Activated CD4-positive, alpha-beta T cell treated with anti-CD3 and anti-CD28 coated beads, Interleukin-2, Interleukin-6, amounts not matched to agents 100 ng/mL and 50 ng/mL, durations not matched to agents 16 hours and 8 hours (primary cell): ENCODE results near the gene RUNX2.

ENCODE experiments used
- DNase-seq: peaks from one replicate; pipeline ENCODE4 v3.0.0-alpha.2; 2020

Gene RUNX2

DNA sequence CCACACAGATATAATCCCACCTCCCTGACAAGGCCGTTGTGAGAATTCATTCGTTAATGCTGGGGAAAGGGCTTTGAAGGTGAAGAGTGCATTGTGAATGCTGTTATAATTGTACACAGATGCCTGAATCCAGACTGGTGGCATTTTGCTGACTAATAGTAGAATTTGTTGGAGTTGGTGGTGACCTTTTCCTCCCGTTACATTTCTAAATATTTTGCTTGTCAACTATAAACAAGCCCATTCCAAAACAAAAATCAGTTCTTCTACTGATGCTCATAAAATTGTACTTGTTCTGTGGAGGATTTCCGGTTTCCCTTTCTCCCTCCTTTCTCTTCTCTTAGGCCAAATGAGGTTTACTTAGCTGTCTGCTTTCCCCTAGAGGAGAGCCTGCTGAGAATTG is 302.7 kb downstream of the RUNX2 start:
- DNase-seq = no peak

DNA sequence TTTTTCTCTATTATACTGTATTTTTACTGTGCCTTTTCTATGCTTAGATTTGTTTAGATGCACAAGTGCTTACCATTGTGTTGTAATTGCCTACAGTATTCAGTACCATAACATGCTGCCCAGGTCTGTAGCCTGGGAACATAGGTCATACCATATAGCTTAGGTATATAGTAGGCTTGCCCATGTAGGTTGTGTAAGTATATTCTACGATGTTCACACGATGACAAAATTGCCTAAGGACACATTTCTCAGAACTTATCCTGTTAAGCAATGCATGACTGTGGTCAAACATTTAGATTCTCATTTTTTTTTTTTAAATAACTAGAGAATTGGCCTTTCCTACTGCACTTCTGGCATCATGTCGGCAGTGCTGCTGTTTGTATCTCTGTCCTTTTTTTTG is 303.3 kb downstream of the RUNX2 start:
- DNase-seq = no peak

DNA sequence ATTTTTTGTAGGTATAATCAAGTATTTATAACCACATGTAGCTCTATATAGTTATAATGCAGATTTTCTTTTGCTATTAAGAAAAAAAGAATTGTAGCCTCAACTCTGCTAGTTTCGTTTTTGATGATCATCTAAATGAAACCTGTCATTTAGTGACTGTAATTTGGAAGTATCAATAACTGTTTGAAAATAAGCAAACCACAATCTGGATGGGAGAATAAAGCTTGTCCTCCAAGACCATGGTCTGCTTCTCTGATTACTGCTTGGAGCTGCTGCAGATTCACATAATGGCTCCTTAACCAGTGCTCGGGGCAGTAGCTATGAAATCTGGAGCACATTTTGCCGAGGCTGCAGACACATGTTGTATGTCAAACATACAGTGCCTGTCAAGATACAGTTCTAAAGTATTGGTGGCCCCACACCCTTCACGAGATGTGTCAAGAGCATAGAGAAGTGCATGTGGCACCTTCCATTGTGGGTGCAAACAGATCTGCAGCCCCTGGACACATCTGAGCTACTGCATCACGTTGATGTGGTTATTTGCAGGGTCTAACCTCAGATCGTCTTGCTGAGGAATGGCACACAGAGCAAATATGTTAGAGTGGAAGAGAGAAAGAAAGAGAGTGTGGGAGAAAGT is 305.3 kb downstream of the RUNX2 start:
- peak; percentile 43 for DNase-seq

DNA sequence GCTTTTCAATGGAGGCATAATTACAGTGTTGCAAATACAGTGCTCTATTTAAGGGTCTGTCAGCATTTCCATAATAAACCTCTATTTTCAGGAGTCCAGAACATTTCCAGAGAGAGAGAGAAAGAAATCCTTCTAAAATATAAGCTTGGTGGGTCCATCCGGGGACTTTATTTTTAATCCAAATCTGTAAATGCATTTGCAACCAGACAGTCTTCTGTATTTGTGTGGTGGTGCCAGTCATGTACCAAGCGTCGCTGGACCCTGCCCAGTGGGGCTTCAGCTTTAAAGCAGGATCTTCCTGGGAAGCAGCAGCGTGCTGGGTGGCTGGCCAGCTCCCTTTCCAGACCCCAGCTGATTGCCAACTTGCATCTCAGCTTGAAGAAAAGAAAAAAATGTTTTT is 306.1 kb downstream of the RUNX2 start:
- no peak for DNase-seq

DNA sequence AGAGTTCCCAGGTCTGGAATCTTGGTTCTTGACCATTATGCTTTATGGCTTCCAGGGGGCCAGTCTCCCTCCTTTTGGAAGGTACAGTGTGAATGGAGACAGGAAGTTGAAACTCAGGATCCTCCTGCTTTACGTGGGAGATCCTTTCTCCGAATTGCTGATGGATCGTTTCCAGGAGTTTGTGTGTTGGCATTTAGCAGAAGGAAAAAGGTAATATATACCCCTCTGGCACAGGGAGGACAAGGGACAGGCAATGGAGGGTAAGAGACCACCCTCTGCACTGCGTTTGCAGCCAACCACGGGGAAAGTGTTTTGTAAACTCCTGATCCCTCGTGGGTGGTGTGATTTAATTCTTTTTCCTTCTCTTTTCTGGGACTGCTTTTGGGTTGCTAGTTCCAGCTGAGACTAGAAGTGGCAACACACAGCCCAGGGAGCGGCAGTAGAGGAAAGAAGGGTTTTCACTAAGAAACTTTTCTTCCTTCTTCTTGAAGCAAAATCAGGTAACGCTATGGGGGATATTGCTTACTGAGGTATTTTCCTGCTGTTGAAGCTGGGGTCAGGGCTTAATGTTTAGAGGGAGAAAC is 307.2 kb downstream of the RUNX2 start:
- DNase-seq = no peak

DNA sequence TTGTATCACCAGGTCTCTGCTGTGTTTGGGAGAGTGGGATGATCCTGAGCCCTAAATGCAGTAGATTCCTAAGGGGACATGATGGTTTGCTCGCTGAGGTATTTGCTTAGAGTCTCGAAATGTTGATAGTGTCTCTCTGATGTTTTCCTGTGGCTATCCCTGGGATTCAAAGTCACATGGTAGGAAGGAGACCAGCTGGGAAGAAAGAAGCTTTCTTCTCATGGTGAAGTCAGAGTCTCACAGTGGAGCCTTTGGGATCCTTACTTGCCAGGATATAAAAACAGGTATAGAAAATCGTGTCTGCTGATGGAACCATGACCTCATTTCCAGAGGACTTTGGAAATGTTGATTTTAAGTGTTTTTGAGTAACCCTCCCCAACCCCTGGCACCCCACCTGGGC is 308.9 kb downstream of the RUNX2 start:
- no peak for DNase-seq

DNA sequence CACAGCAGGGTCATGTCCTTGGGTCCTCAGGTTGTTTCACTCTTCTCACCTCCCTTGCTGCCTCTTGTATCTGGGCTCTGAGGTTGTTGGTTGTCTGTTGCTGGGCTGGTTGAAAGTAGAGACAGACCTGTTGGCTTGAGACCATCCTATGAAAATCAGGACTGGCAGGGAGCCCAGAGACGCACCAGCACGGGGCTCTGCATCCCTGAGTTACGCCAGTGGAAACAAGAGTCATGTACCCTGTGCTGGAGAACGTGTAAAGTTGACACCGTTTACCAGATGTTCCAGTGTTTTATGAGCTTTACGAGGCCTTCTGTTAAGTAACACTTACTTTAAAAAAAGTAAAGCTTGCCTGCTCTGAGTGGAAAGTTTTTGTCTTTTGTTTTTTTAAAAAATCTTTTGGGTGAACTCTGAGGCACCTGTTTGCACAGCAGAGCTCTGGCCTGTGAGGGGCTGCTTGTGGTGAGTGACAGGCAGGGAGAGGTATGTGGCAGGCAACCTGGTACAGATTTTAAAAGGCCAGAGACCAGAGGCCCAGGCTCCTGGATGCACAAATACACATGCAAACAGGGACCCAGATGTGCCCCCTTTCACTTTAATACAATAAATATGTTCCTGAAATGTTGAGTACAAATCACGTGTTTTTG is 309.6 kb downstream of the RUNX2 start:
- no peak for DNase-seq

DNA sequence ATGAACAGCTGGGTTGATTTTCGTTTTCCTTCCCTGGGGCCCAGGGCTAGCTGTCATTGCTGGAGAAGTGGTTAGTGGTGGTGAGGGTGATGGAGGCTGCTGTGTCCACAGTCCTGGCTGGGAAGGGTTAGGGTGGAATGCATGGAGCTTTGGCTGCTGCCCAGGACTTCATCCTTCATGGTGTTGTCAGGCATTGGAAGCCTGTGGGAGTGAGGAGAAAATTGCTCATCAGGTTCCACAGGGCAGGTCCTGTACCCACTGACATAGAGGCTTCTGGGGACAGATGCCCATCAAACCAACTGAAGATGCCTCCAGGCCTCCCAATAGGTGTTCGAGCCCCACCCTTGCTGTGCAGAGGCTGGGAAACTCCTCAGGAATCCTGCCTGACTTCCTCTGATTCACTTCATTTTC is 312.0 kb downstream of the RUNX2 start:
- DNase-seq = no peak

DNA sequence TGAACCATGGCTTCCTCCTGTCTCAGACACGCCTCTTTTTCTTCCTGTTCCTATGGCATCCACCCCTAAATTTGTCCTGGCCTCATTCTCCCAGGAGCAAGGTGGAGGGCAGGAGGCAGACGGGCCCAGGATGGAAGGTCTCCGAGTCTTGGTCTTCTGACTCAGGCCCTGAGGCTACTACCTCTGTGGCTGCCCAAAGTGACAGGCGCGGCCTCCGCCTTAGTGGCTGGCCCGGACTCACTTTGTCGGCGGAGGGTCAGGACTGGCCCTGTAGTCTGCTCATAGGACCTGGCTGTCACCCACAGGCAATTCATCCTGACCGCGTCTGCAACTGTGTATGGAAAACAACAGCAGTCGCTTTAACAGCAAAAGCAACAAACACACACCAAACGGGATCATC is 312.7 kb downstream of the RUNX2 start:
- no peak for DNase-seq

DNA sequence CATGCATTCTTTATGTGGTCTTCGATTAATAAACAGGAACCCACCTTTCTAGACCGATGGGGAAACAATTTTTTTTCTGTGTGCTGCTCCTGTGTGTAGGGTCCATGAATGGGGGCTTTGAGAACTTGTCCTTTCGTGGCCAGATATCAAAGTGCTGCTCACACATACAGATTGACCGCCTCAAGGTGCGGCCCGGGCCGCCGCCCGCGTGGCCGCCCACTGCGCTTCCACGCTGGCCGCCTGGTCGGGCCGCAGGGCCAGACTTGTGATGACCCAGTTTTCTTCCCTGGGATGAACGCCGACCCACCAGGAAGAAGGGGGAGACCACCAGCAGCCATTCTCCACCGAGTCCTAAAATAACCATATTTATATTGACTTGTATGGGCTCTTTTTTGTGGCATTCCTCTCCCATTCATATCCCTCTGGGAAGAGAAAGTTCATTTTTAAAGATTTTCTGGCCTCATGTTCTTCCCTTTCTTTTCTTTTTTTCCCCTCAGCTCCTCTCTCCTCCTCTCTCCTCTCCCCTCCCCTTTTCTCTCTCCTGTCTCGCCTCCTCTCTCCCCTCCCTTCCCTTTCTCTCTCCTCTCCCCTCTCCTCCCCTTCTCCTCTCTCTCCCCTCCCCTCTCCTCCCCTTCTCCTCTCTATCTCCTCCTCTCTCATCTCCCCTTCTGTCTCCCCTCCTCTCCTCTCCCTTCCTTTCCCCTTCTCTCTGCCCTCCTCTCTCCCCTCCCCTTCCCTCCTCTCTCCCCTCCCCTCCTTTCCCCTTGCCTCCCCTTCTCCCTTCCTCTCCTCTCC is 314.4 kb downstream of the RUNX2 start:
- no peak for DNase-seq

DNA sequence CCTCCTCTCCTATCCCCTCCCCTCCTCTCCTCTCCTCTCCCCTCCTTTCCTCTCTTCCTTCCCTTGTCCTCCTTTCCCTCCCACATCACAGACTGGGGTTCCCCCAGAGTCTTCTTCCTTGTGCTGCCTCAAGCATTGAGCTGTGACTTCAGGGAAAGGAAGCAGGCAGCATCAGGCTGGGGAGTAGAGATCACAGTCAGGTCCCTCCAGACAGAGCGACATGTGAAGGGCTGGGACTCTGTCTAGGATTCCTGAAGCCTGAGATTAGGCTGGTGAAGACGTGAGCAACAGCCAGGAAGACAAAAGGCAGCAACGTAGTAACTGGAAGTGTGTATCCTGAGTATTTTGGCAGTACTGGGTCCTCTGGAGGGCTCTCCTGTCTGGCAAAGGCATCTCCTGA is 315.0 kb downstream of the RUNX2 start:
- DNase-seq = no peak

DNA sequence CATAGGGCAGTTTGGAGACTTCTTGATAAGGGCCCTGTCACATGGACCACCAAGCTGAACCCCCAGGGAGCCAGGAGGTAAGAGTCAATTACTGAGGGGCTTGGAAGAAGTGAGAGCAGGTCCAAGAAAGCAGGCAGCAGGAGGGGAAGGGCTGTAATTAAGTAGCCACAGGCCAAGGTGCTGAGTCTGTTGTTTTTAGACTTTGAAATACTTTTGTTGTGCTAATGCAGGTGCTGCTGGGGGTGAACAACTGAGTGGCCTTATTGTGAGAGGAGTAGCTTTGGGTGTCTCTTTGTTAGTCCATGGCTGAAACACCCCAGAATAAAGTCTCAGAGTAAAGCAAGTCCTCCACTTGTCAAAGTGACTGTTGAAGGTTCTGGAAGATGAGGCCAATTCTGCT is 316.6 kb downstream of the RUNX2 start:
- DNase-seq = no peak

DNA sequence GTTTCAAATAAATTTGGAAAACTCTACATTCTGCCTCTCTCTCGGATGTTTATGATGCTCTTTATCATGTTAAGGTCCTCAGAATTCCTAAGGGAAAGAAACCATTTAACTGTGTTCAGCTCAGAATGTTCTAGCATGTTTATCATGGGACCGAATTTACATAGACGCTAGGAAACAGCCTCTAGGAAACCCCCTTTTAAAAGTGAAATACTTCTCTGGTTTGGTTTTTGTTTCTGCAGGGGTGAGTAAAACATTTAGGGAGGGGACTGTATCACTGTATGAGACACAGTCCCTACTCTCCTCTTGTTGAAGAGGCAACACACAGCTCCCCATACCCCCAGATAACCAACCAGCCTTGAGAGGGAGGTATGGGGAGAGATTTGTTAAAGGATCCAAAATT is 317.2 kb downstream of the RUNX2 start:
- DNase-seq = peak; percentile 23

DNA sequence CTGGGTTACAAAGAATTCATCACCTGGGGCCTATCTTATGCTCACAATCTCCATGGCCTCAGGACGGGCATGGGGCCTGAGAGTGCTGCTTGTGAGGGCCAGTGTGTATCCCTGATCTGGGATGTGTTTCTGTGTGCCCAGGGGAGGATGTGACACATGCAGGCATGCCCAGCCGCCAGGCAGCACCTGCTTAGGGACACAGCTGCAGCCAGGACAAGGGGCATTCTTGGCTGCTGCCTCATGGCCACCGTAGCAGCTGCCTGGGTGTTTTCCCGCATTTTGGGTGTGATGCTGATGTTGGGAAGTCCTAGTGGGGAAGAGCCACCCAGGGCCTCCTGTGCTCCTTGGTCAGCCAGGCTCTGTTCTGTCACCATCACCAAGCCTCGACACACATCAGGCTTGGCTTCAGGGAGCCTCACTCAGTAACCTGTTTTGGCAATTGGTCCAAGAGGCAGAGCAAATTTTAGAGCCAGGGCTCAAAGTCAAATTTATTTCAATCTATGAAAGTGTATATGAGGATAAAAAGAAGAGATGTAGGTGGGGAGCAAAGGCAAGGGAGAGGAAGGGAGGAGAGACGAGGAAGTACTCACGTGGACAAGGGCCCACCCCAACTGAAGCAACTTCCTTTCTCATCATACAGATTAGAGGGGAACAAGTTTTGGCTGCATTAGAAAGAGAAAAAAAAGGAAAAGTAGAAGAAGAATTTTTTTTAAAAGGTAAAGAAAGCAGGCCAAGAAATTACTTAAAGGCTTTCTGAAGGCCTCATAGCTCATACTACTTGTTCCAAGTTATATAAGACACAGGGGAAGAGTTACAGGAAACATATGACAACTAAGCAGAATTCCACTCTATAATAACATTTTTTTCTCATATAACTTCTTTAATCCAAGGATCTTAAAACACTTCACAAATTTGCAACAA is 319.5 kb downstream of the RUNX2 start:
- no peak for DNase-seq

DNA sequence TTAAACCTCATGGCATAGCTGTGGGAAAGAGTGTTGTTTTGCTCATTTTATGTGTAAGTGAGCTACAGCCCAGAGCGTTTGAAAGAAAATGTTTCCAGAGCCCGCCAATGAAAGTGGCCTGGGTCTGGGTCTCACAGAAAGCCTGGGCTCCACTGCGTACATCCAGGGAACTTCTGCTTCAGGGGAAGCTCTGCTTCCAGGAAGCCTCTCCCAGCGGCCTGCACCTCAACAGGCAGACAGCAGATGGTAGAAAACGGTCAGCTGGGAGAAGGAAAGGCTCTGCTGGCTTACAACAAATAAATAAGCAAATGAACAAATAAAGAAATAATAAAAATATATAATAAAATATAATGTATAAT is 320.1 kb downstream of the RUNX2 start:
- DNase-seq = no peak

DNA sequence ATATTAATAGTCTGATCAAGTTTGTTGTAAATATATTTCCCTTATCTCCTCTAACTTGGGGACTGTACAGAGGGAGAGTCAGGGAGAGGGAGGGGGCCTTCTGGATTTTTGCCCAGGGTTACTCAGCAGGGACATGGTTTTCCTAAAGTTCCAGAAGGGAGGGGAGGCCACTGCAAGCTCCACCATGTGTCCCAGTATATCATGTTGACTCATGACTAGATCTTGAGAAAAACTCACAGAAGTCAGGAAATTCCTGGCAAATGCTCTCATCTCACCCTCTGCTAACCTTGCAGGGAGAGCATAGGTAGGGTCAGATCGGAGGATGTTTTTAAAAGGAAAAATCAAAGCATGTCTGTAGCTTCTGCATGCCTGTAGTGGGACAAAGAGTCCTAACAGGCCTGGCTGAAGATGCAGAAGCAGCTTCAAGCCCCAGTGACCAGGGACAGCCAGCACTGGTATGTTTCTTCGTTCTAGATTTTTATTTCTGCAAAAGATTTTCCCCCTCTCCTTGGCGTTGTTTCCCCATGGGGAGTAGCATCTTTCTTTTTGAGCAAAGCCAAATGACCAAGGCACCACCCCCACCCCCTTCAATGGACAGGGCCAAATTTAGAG is 322.5 kb downstream of the RUNX2 start:
- no peak for DNase-seq

DNA sequence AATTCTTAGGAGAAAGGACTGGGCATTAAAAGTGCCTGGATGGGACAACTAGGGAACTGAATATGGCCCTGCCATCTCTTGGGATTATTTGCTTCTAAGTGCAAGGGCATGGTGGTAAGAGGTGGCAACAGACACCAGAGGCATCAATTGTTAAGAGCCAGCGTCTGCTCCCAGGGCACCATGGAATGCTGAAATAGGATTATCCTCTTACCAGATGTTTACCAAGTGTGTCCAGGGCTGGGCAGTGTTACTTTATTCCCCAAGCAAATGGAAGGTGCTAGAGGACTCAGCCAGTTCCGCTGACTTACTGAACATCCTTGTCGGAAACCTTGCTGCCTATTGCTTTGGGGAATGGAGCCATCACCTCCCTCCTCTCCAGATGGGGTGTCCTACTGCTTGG is 323.2 kb downstream of the RUNX2 start:
- no peak for DNase-seq

DNA sequence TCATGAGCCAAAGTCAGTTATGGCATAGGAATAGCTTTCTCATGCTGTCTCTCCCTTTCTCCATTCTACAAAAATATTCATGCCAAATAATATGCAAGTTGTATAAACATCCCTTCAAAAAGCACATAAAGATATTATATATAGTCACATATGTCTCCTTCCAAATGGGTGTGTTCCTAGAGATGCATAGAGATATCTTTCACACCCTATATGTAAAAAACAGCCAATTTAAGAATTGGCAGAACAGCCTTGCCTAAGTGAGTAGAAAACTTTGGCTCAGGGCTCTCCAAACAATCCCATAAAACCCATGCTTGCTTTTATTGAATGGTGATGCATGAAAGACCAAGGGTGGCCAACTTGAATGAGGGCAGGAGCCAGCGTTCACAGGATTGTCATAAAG is 324.3 kb downstream of the RUNX2 start:
- no peak for DNase-seq

DNA sequence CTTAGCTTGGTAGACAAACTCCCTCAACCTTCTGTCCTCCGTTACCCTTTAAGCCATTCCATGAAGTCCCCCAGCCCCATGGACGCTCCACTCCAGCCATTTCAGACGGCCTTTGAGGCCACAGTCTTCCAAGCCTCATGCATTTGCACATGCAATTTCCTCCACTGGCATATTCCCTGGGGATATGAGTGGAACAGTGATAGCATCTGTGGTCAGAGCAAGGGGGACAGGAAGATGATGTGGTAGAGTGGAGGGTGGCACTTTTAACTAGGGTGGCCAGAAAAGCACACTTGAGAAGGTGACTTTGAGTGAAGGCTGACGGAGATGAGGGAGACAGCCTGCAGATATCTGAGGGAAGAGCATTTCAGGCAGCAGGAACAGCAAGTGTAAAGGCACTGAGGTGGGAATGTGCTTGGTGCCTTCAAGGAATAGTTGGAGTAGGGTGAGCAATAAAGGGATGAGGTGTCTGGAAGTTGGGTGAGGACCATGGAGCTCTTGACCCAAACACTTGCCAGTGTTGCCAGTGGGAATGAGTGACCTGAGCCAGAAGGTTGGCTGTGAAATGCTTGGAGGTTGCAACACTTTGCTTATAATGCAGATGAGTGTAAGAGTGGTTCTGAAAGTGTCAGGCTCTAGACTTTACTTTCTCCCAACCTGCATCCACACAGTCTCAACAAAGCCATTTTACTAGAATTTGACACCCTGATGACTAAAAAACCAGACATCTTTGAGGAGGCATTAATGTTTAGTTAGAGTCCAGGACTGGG is 325.2 kb downstream of the RUNX2 start:
- DNase-seq = no peak

DNA sequence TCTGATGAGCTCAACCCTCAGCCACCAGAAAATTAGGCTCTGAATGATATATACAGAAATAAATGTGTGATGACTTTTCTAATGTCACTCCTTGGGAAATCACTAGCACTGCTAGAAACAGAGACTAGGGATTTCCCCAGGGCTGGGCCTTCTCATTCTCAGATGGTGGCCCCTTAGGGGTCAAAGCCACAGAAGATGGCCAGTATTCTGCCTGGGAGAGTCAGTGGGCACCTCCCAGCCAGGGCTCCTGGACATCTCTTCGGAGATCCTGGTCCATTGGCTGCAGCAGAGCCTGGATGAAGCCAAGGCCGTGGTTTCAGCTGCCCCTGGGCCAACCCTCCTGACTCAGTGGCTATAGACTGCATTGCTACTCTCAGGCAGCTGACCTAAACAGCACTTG is 326.5 kb downstream of the RUNX2 start:
- no peak for DNase-seq

DNA sequence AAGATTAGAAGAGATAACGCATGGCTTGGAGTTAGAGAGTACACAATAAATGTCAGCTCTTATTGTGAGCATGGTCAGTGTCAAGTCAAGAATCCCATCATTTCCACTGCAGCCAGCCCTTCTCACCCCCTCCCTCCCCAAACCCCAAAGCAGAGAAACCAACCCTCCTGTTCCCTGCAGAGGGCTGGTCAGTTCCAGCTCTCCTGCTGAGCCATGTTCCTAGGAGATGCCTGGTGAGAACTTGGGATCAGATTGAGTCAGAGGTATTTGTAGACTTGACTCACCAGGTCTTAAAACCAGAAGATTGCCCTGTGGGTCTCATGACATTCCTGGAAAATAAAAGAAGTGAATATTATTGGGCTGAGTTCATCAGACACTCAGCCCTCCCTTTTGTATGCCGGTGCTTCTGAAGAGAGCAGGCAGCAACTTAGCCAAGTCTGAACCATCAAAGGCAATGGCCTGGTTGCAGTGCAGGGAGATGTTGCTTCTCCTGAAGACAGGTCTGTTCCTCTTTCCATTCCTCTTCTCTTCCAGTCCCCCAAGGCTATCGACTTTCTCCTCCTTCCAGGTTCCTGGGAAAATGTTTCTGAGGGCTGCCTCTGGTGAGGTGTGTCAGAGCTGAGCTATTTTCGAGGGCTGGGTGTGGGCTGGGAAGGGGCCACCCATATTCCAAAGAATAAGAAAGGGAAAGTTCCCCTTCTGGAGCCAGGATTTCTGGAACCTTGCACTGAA is 327.8 kb downstream of the RUNX2 start:
- no peak for DNase-seq
